ENCODE measurements around the gene PRRC2A. TPM values are rescaled to one million over a fixed set of nuclear protein-coding genes. Genes with fewer than 3 reads are reported as not detected.

The PRRC2A gene
- total RNA-seq, 4 donors from 2014 or later: 57.4 to 131 (median 73.7) TPM

DNA sequence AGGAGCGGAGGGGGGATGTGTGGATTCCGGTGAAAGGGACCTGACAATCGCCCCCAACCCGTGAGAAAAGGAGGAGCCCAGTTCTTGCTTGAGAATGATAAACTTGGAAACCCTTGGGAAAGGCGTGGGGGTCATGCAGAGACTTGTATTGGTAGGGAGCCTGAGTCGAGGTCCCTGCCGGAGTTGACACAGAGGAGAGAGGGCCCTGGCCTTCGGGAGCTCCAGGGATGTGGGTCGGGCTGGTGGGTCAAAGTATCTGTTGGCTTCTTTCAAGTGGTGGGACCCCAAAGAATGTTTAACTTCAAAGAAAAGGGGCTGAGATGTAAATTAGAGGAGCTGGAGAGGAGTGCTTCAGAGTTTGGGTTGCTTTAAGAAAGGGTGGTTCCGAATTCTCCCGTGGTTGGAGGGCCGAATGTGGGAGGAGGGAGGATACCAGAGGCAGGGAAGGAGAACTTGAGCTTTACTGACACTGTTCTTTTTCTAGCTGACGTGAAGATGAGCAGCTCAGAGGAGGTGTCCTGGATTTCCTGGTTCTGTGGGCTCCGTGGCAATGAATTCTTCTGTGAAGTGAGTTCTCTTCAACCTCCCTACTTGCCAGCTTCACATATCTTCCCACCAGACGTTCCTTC lies 45.9 kb downstream of the PRRC2A start:
- TF ChIP-seq POLR2A (IDR thresholded peaks at IDR 0.05): no peak
- TF ChIP-seq, protein P1, sequence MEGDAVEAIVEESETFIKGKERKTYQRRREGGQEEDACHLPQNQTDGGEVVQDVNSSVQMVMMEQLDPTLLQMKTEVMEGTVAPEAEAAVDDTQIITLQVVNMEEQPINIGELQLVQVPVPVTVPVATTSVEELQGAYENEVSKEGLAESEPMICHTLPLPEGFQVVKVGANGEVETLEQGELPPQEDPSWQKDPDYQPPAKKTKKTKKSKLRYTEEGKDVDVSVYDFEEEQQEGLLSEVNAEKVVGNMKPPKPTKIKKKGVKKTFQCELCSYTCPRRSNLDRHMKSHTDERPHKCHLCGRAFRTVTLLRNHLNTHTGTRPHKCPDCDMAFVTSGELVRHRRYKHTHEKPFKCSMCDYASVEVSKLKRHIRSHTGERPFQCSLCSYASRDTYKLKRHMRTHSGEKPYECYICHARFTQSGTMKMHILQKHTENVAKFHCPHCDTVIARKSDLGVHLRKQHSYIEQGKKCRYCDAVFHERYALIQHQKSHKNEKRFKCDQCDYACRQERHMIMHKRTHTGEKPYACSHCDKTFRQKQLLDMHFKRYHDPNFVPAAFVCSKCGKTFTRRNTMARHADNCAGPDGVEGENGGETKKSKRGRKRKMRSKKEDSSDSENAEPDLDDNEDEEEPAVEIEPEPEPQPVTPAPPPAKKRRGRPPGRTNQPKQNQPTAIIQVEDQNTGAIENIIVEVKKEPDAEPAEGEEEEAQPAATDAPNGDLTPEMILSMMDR (IDR thresholded peaks at IDR 0.05): no peak
- intact Hi-C loops (cut with DNase I; ENCODE audit: low total_unique reads): no loop called here
- peak overlapping the region; percentile 72 for H3K4me3 ChIP-seq (ENCODE audit: low read depth, poor library complexity, severe bottlenecking)
- WGBS, 2 donors: 2 to 3% methylated on average over 15 of the region's 15 CpGs
- no peak for DNase-seq (ENCODE audit: low spot score in 2 of 2)

DNA sequence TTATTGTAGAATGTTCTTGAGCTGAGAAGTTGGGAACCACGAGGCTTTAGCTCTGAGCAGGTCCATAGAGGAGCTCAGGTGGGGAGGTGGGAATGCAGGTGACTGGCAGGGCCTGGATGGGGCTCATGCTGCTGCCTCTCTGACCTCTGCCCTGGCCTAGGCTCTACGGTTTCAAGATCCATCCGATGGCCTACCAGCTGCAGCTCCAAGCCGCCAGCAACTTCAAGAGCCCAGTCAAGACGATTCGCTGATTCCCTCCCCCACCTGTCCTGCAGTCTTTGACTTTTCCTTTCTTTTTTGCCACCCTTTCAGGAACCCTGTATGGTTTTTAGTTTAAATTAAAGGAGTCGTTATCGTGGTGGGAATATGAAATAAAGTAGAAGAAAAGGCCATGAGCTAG lies 49.2 kb downstream of the PRRC2A start, which contains the start of gene LY6G5B:
Gene LY6G5B, plus strand, starts transcription at position 301 of the 400 bp plus-strand sequence. CDS start 975 bp downstream, outside the sequence.
- H3K4me3 ChIP-seq (ENCODE audit: low read depth, poor library complexity, severe bottlenecking): no peak within 1 kb of the TSS
- intact Hi-C loops (cut with DNase I; ENCODE audit: low total_unique reads): no loop called here
- TF ChIP-seq POLR2A (IDR thresholded peaks at IDR 0.05): no peak
- TF ChIP-seq, protein P1 (IDR thresholded peaks at IDR 0.05): no peak

DNA sequence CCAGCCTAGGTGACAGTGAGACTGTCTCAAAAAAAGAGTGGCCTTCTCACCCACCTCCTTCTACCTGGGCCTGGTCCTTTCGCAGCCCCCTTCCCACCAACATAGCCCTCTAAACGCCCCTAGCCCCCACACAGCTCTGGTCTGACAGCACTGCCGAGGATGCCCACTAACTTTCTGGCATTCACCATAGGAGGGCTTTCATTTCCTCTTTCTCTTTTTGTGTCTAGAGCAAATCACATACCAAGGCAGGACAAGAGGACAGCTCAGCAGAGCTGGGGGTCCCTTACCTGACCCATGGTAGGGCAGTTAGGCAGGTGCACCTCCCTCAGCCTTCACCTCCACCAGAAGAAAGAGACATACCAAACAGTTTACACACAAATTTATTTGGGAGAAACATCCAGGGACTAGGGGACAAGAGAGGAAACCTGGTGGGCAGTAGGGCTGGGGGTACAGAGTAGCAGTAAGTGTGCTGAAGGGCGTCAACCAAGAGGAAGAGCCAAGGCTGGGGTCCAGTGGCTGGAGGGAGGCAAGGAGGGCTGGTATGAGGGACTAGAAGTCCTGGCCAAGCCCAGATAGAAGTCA lies 55.9 kb downstream of the PRRC2A start:
- no peak for TF ChIP-seq POLR2A (IDR thresholded peaks at IDR 0.05)
- TF ChIP-seq, protein P1 (IDR thresholded peaks at IDR 0.05): no peak

More for the DNA sequence above, 49.2 kb downstream of the PRRC2A start, which contains the start of gene LY6G5B:
- WGBS, 2 donors: 81 to 88% methylated on average over 8 of the region's 8 CpGs
- DNase-seq (ENCODE audit: low spot score in 2 of 2): no peak

DNA sequence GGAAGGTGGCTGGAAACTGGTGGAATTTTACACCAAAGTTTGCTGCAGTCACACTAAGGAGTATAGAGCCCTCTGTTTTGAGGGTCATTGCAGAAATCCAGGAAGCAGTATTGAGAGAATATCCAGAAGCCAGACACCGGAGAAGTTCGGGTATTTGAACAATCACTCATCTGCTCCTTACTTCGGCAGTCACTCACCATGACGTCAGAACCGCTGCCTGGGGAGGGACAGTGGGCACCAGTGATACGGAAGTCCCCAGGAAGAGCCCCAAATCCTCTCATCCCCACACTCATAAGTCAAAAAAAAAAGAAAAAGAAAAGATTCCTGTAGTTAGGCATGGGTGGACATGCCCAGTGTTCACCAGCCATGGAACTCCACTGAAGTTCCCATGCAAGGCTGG lies 56.4 kb downstream of the PRRC2A start:
- H3K4me3 ChIP-seq (ENCODE audit: low read depth, poor library complexity, severe bottlenecking): no peak overlapping the region
- intact Hi-C loops (cut with DNase I; ENCODE audit: low total_unique reads): no loop called here
- TF ChIP-seq, protein P1 (IDR thresholded peaks at IDR 0.05): no peak
- no peak for TF ChIP-seq POLR2A (IDR thresholded peaks at IDR 0.05)
- WGBS, 2 donors: 67 to 75% methylated on average over 6 of the region's 6 CpGs
- no peak for DNase-seq (ENCODE audit: low spot score in 2 of 2)

More for the DNA sequence above, 55.9 kb downstream of the PRRC2A start:
- WGBS, 2 donors: 73 to 82% methylated on average over 4 of the region's 4 CpGs
- H3K4me3 ChIP-seq (ENCODE audit: low read depth, poor library complexity, severe bottlenecking): no peak overlapping the region
- intact Hi-C loops (cut with DNase I; ENCODE audit: low total_unique reads): no loop called here
- DNase-seq (ENCODE audit: low spot score in 2 of 2): no peak

DNA sequence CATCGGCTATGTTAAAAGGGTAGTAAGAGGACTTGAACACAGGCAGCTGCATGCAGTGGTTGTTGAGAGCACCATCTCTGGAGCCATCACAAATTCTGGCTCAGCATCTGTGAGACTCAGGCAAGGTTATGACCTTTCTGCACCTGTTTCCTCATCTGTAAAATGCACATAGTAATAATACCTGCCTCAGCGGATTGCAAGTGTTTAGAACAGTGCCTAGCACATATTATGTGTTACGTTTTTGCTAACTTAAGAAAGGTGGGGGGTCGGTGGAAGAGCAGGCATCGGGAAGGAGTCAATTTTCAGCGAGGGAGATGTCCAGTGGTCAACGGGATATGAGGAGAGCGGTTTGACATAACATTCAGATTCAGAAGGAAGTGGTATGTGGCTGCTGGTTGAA lies 57.4 kb downstream of the PRRC2A start:
- no peak overlapping the region for H3K4me3 ChIP-seq (ENCODE audit: low read depth, poor library complexity, severe bottlenecking)
- no peak for DNase-seq (ENCODE audit: low spot score in 2 of 2)
- TF ChIP-seq, protein P1 (IDR thresholded peaks at IDR 0.05): no peak
- TF ChIP-seq POLR2A (IDR thresholded peaks at IDR 0.05): no peak
- WGBS, 2 donors: 68 to 83% methylated on average over 8 of the region's 8 CpGs
- intact Hi-C loops (cut with DNase I; ENCODE audit: low total_unique reads): no loop called here

Data from lower leg skin (tissue), 4 donors.